HepG2 (cell line): ENCODE results near the gene TYMP. TPM values are rescaled to one million over a fixed set of nuclear protein-coding genes. Genes with fewer than 3 reads are reported as not detected.
A peak's percentile ranks its signal among the peaks of the same experiment; 100 is the strongest.

ENCODE experiments used
- ATAC-seq: fragments of 200-7000 bp; cut with Tn5 transposase; 3 replicates; pipeline ENCODE4 v1.9.1; 2020; ENCODE audit warnings: mild to moderate bottlenecking, moderate library complexity
- BruUV-seq: library from RNA; stranded (reverse); fragments of 400-500 nt; replicated peaks from 2 replicates; lab custom pipeline; 2021; lab: Mats Ljungman, UMichigan
- CTCF ChIA-PET: fragments of 300-600 bp; formaldehyde crosslinking; extraction: SDS; loops from one replicate; lab custom pipeline; 2021; ENCODE audit warnings: low total read pairs, inconsistent platforms, low intra/inter-chr PET ratio; lab: Yijun Ruan, JAX
- POLR2A ChIA-PET: fragments of 350-600 bp; sonication (Branson Sonifier 250); formaldehyde crosslinking; loops from one replicate; lab custom pipeline; 2020; ENCODE audit warnings: antibody characterized with exemption, inconsistent platforms; lab: Yijun Ruan, JAX
- DNase-seq: peaks from one replicate; pipeline ENCODE4 v3.0.0-alpha.2; 2015; ENCODE audit warnings: low spot score
- FAIRE-seq: peaks from 3 replicates; lab custom pipeline; 2011; peaks lifted over from hg19 to GRCh38; lab: Jason Lieb, UNC
- H2AFZ ChIP-seq: one replicate; pipeline ENCODE4 v1.6.1; 2011; ENCODE audit warnings: low read length, inconsistent platforms
- H3K27ac ChIP-seq: fragments of 300-600 bp; 3 replicates; pipeline ENCODE4 v1.8.0; 2011; ENCODE audit warnings: mixed run types, mild to moderate bottlenecking, mixed read lengths, low read length, inconsistent platforms; ENCODE audit not compliant: insufficient read depth; ENCODE audit errors: extremely low read length
- H3K27me3 ChIP-seq, 2 experiments: fragments of 200-600 bp in 1 of 2; 2 replicates in 1 of 2; 3 replicates in 1 of 2; pipeline versions ENCODE4 v1.6.0 to v1.8.0; 2011; ENCODE audit warnings: low read length in 2 of 2, mild to moderate bottlenecking in 2 of 2, moderate library complexity in 2 of 2, inconsistent platforms in 1 of 2; ENCODE audit not compliant: insufficient read depth in 2 of 2, control insufficient read depth in 1 of 2
- H3K36me3 ChIP-seq, 2 experiments: fragments of 200-600 bp in 1 of 2; replicated peaks in 1 of 2; 2 replicates in 1 of 2; 3 replicates in 1 of 2; pipeline versions ENCODE4 v1.5.1 to v1.8.0; 2011; ENCODE audit warnings: low read length in 2 of 2, inconsistent platforms in 1 of 2; ENCODE audit not compliant: insufficient read depth in 2 of 2, control insufficient read depth in 1 of 2
- H3K4me1 ChIP-seq: 2 replicates; pipeline ENCODE4 v1.5.1; 2012; ENCODE audit warnings: low read length, inconsistent platforms; ENCODE audit not compliant: insufficient read depth
- H3K4me2 ChIP-seq: 2 replicates; pipeline ENCODE4 v1.6.0; 2011; ENCODE audit warnings: low read depth, low read length, inconsistent platforms
- H3K4me3 ChIP-seq, 3 experiments: fragments of 200-600 bp in 1 of 3; sonication (generic), shearing (Covaris generic) in 1 of 3; replicated peaks in 1 of 3; 2 replicates each; pipeline ENCODE4 v1.5.1; 2011 to 2016; ENCODE audit warnings: low read length in 3 of 3, inconsistent platforms in 2 of 3, low read depth in 2 of 3, mild to moderate bottlenecking in 2 of 3, control low read depth in 1 of 3, mixed read lengths in 1 of 3; ENCODE audit not compliant: insufficient read depth in 1 of 3
- H3K79me2 ChIP-seq: one replicate; pipeline ENCODE4 v1.6.1; 2011; ENCODE audit warnings: low read length, inconsistent platforms; ENCODE audit not compliant: insufficient read depth
- H3K9ac ChIP-seq: 2 replicates; pipeline ENCODE4 v1.6.0; 2011; ENCODE audit warnings: mild to moderate bottlenecking, low read depth, low read length, inconsistent platforms; ENCODE audit not compliant: insufficient read depth
- H3K9me3 ChIP-seq: 2 replicates; pipeline ENCODE4 v1.5.1; 2012; ENCODE audit warnings: mild to moderate bottlenecking, low read length
- H4K20me1 ChIP-seq: 2 replicates; pipeline ENCODE4 v1.6.0; 2011; ENCODE audit warnings: inconsistent platforms, mild to moderate bottlenecking, low read length, moderate library complexity; ENCODE audit not compliant: insufficient read depth
- CCDC6 ChIP-seq: sonication (generic); formaldehyde crosslinking; IDR thresholded peaks from 2 replicates; pipeline ENCODE4 v1.8.1; 2022; ENCODE audit warnings: mild to moderate bottlenecking, missing genetic modification reagents, moderate library complexity
- FOXK1 ChIP-seq: sonication (generic); formaldehyde crosslinking; IDR thresholded peaks from 2 replicates; pipeline ENCODE4 v1.4.0; 2020; ENCODE audit warnings: low read depth, missing genetic modification reagents, borderline replicate concordance
- GABPA ChIP-seq, 2 experiments: IDR thresholded peaks; 2 replicates each; pipeline ENCODE4 v1.6.1; 2011 to 2016; ENCODE audit warnings: low read depth in 2 of 2, low read length in 1 of 2, missing biosample characterization in 1 of 2, missing genetic modification characterization in 1 of 2
- HDAC1 ChIP-seq: sonication (generic); formaldehyde crosslinking; IDR thresholded peaks from 2 replicates; pipeline ENCODE4 v1.5.1; 2020; ENCODE audit warnings: mild to moderate bottlenecking, missing genetic modification reagents
- HOXA5 ChIP-seq: sonication (generic); formaldehyde crosslinking; IDR thresholded peaks from 2 replicates; pipeline ENCODE4 v1.4.0; 2020; ENCODE audit warnings: missing genetic modification reagents
- JUNB ChIP-seq: sonication (generic); formaldehyde crosslinking; IDR thresholded peaks from 2 replicates; pipeline ENCODE4 v1.8.0; 2022; ENCODE audit warnings: missing genetic modification reagents, mild to moderate bottlenecking, borderline replicate concordance
- JUND ChIP-seq: sonication (generic); formaldehyde crosslinking; IDR thresholded peaks from 2 replicates; pipeline ENCODE4 v1.8.0; 2022; ENCODE audit warnings: mild to moderate bottlenecking, missing genetic modification reagents
- NR2F6 ChIP-seq, 2 experiments: IDR thresholded peaks; 2 replicates each; pipeline ENCODE4 v1.6.1; 2016; ENCODE audit warnings: antibody characterized with exemption in 1 of 2, mild to moderate bottlenecking in 1 of 2
- SMAD9 ChIP-seq: sonication (generic); formaldehyde crosslinking; IDR thresholded peaks from 2 replicates; pipeline ENCODE4 v1.5.1; 2020; ENCODE audit warnings: mild to moderate bottlenecking, missing genetic modification reagents
- SNAPC2 ChIP-seq: sonication (generic); formaldehyde crosslinking; IDR thresholded peaks from 2 replicates; pipeline ENCODE4 v1.8.1; 2022; ENCODE audit warnings: mild to moderate bottlenecking, missing genetic modification reagents
- ZBTB3 ChIP-seq: sonication (generic); formaldehyde crosslinking; IDR thresholded peaks from 2 replicates; pipeline ENCODE4 v1.4.0; 2020; ENCODE audit warnings: low read depth, mild to moderate bottlenecking, moderate library complexity, missing genetic modification reagents, borderline replicate concordance
- ZFP36L1 ChIP-seq: sonication (generic); formaldehyde crosslinking; IDR thresholded peaks from 2 replicates; pipeline ENCODE4 v1.8.0; 2022; ENCODE audit warnings: mild to moderate bottlenecking, missing genetic modification reagents, moderate library complexity
- ZKSCAN8 ChIP-seq: IDR thresholded peaks from 2 replicates; pipeline ENCODE4 v1.6.1; 2016; ENCODE audit warnings: borderline replicate concordance, missing genetic modification reagents, missing compliant biosample characterization
- ZNF101 ChIP-seq: sonication (generic); formaldehyde crosslinking; IDR thresholded peaks from 2 replicates; pipeline ENCODE4 v1.4.0; 2020; ENCODE audit warnings: mild to moderate bottlenecking, low read depth, missing genetic modification reagents, borderline replicate concordance
- ZNF235 ChIP-seq: sonication (generic); formaldehyde crosslinking; IDR thresholded peaks from 2 replicates; pipeline ENCODE4 v1.8.1; 2023; ENCODE audit warnings: mild to moderate bottlenecking, missing genetic modification reagents, borderline replicate concordance
- ZNF329 ChIP-seq: sonication (generic); formaldehyde crosslinking; IDR thresholded peaks from 2 replicates; pipeline ENCODE4 v1.9.0; 2021; ENCODE audit warnings: low read depth, mild to moderate bottlenecking, missing genetic modification reagents
- ZNF776 ChIP-seq: sonication (generic); formaldehyde crosslinking; IDR thresholded peaks from 2 replicates; pipeline ENCODE4 v1.4.0; 2020; ENCODE audit warnings: mild to moderate bottlenecking, missing genetic modification reagents
- ZNF790 ChIP-seq: sonication (generic); formaldehyde crosslinking; IDR thresholded peaks from 2 replicates; pipeline ENCODE4 v1.8.0; 2022; ENCODE audit warnings: missing genetic modification reagents, mild to moderate bottlenecking, borderline replicate concordance
- ZNF883 ChIP-seq: sonication (generic); formaldehyde crosslinking; IDR thresholded peaks from 2 replicates; pipeline ENCODE4 v1.5.1; 2020; ENCODE audit warnings: mild to moderate bottlenecking, missing genetic modification reagents; ENCODE audit errors: not compliant biosample characterization
- ZSCAN31 ChIP-seq: sonication (generic); formaldehyde crosslinking; IDR thresholded peaks from 2 replicates; pipeline ENCODE4 v1.5.0; 2020; ENCODE audit warnings: low read depth, mild to moderate bottlenecking, missing genetic modification reagents
- WGBS: methylation state at CpG from one replicate; pipeline ENCODE4 v1.1.6; 2017; ENCODE audit warnings: low lambda C conversion rate; 5-methylcytosine and 5-hydroxymethylcytosine counted together
- in situ Hi-C: cut with HindIII; loops from 2 replicates; pipeline ENCODE4 v1.10.0; 2017; ENCODE audit warnings: low pct_unique_long_range_greater_than_20kb; ENCODE audit not compliant: extremely low pct_ligation_motif_present
- intact Hi-C: fragments of 100-400 bp; cut with micrococcal nuclease; formaldehyde crosslinking; loops from one replicate; pipeline ENCODE4 v1.10.0; 2022; ENCODE audit not compliant: unreplicated experiment
- polyA plus RNA-seq, 8 experiments: library from polyadenylated mRNA; depleted of rRNA in 3 of 8; stranded (reverse) in 7 of 8; unstranded in 1 of 8; fragments of >200 nt; fragmentation: Illumina TruSeq in 4 of 8; extraction: Trizol in 4 of 8; gene quantifications; 2 replicates each; pipeline versions ENCODE4 v1.2.1 to v1.2.3, GENCODE V29; 2011 to 2016; ENCODE audit warnings: low read depth in 4 of 8, missing spikeins in 1 of 8, mixed read lengths in 1 of 8; ENCODE audit not compliant: insufficient read depth in 1 of 8
- total RNA-seq, 5 experiments: library from RNA; depleted of rRNA; stranded (reverse); fragments of >200 nt; fragmentation: Illumina TruSeq; extraction: Trizol; gene quantifications; 2 replicates each; pipeline ENCODE4 v1.2.3, GENCODE V29; 2016; ENCODE audit warnings: low read depth in 1 of 5
- TF ChIP-seq, protein P1 (sequence below): sonication (generic); formaldehyde crosslinking; IDR thresholded peaks from 2 replicates; pipeline ENCODE4 v1.8.0; 2022; ENCODE audit warnings: low read depth, missing genetic modification reagents
- TF ChIP-seq, protein P2 (sequence below): sonication (generic); formaldehyde crosslinking; IDR thresholded peaks from 2 replicates; pipeline ENCODE4 v1.4.0; 2020; ENCODE audit warnings: mild to moderate bottlenecking, low read depth, missing genetic modification reagents
- TF ChIP-seq, protein P3 (sequence below): IDR thresholded peaks from 2 replicates; pipeline ENCODE4 v1.6.1; 2012; ENCODE audit warnings: inconsistent platforms

The TYMP gene
- total and polyA plus RNA-seq, 2 of the 13 experiments (the other 11 are each of a cell fraction or from before 2014, with no cell fraction given) = 3.9 to 4.3 TPM

DNA sequence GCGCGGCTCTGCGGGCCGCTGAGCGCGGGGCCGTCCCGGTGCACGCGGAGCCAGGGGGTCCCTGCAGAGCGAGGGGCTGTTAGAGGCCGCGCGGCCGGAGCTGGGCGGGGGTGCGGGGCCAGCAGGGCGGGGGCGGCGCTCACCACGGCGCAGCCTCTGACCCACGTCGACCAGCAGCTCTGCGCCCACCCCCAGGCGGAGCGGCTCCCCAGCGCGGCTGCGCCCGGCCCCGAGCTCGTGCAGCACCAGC lies 4.0 kb downstream of the TYMP start:
- Histone ChIP-seq H3K4me1 (peaks cover 55% of the 10 kb centered on the region), H3K79me2 (peaks cover 20% of the 10 kb centered on the region), H2AFZ (no peak overlapping the region), H3K27me3 (no peaks in the 10 kb centered on the region), H3K9ac (peak overlapping the region; percentile 91), H3K9me3 (no peaks in the 10 kb centered on the region), H3K27ac (peak overlapping the region; percentile 94), H4K20me1 (peaks cover 19% of the 10 kb centered on the region), H3K4me3 (peak overlapping the region; percentile 70 to 84 (median 83); a peak in 5 of 6 replicates), H3K4me2 (peak overlapping the region; percentile 100), H3K36me3 (peaks cover 5 to 26% of the 10 kb centered on the region in 2 experiments; a peak in 4 of 5 replicates)
- FAIRE-seq (no peak), DNase-seq (no peak), ATAC-seq (peak; percentile 15; the same call in 2 of the 3 replicates)
- intact Hi-C loops = loop anchor here (1.0 to 5.0 kb wide), 2 partner anchors 17 to 37 kb away; partner anchors contain the start of genes NCAPH2 and SYCE3
- ChIA-PET POLR2A (interaction anchor here (0.7 to 4.2 kb wide), 42 partner anchors 9 to 284 kb away, joined by 3 to 97 read pairs (median 5); partner anchors contain the start of genes ADM2, ARSA, CHKB and DENND6B), CTCF (no interaction called here)
- no CpG with 5 or more reads among the region's 33 CpGs for WGBS
- BruUV-seq = no TSS peak
- in situ Hi-C loops = no loop called here
- TF ChIP-seq, protein P1, sequence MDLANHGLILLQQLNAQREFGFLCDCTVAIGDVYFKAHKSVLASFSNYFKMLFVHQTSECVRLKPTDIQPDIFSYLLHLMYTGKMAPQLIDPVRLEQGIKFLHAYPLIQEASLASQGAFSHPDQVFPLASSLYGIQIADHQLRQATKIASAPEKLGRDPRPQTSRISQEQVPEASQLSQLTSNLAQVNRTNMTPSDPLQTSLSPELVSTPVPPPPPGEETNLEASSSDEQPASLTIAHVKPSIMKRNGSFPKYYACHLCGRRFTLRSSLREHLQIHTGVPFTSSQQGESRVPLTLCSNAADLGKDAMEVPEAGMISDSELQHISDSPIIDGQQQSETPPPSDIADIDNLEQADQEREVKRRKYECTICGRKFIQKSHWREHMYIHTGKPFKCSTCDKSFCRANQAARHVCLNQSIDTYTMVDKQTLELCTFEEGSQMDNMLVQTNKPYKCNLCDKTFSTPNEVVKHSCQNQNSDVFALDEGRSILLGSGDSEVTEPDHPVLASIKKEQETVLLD (CRISPR knock-in tag) = peak; percentile 69
- TF ChIP-seq ZKSCAN8 (CRISPR knock-in tag) (no peak), NR2F6 (IDR thresholded peaks at IDR 0.05) (no peak), NR2F6 (CRISPR knock-in tag; IDR thresholded peaks at IDR 0.05) (no peak), ZSCAN31 (no peak), JUNB (CRISPR knock-in tag) (no peak; the same call in 1 of the 2 replicates), ZNF790 (CRISPR knock-in tag) (no peak), HOXA5 (CRISPR knock-in tag) (no peak), ZNF235 (CRISPR knock-in tag) (0 out of 2 replicates have a peak, but pooled peaks have one; percentile 0), ZNF883 (CRISPR knock-in tag) (no peak), CCDC6 (CRISPR knock-in tag) (peak; percentile 15; the same call in 1 of the 2 replicates), ZNF776 (CRISPR knock-in tag) (no peak), ZNF329 (CRISPR knock-in tag) (no peak), ZNF101 (0 out of 2 replicates have a peak, but pooled peaks have one; percentile 5), ZFP36L1 (CRISPR knock-in tag) (peak; percentile 20; the same call in 1 of the 2 replicates), ZBTB3 (CRISPR knock-in tag) (no peak), SMAD9 (no peak), FOXK1 (CRISPR knock-in tag) (no peak), HDAC1 (CRISPR knock-in tag) (no peak), SNAPC2 (CRISPR knock-in tag) (no peak), JUND (CRISPR knock-in tag) (no peak), GABPA (IDR thresholded peaks at IDR 0.05; ENCODE audit: low read depth, low read length) (no peak), GABPA (CRISPR knock-in tag; IDR thresholded peaks at IDR 0.05; ENCODE audit: low read depth) (no peak; the same call in 1 of the 2 replicates)
- TF ChIP-seq, protein P2, sequence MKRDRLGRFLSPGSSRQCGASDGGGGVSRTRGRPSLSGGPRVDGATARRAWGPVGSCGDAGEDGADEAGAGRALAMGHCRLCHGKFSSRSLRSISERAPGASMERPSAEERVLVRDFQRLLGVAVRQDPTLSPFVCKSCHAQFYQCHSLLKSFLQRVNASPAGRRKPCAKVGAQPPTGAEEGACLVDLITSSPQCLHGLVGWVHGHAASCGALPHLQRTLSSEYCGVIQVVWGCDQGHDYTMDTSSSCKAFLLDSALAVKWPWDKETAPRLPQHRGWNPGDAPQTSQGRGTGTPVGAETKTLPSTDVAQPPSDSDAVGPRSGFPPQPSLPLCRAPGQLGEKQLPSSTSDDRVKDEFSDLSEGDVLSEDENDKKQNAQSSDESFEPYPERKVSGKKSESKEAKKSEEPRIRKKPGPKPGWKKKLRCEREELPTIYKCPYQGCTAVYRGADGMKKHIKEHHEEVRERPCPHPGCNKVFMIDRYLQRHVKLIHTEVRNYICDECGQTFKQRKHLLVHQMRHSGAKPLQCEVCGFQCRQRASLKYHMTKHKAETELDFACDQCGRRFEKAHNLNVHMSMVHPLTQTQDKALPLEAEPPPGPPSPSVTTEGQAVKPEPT (CRISPR knock-in tag) = no peak
- TF ChIP-seq, protein P3, sequence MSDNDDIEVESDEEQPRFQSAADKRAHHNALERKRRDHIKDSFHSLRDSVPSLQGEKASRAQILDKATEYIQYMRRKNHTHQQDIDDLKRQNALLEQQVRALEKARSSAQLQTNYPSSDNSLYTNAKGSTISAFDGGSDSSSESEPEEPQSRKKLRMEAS = peak; percentile 74; the same call in 1 of the 2 replicates
